ENCODE data around the gene PRPF8. TPM values are rescaled to one million over a fixed set of nuclear protein-coding genes. Genes with fewer than 3 reads are reported as not detected.

Gene PRPF8
- total and polyA plus RNA-seq, 2 experiments from 2014 or later = 72.2 to 93.8 TPM

- Histone ChIP-seq H2AFZ (no peak overlapping the region), H4K20me1 (ENCODE audit: insufficient read depth) (peaks cover 21% of the 10 kb centered on the region; the same call in 1 of the 2 replicates), H3K9me2 (ENCODE audit: insufficient read depth) (no peaks in the 10 kb centered on the region), H3K27ac (0 out of 2 replicates have a peak overlapping the region, but pooled peaks have one; percentile 0), H3K4me3 (peak overlapping the region; percentile 94), H3K4me2 (ENCODE audit: unreplicated experiment) (peak overlapping the region; percentile 81), H3K9me3 (ENCODE audit: low read depth) (no peaks in the 10 kb centered on the region), H3K36me3 (ENCODE audit: low read depth) (peaks cover 30% of the 10 kb centered on the region), H3F3A (ENCODE audit: insufficient read depth) (peaks cover 34% of the 10 kb centered on the region), H3K9ac (peak overlapping the region; percentile 73), H3K79me2 (ENCODE audit: insufficient read depth) (peaks cover 40% of the 10 kb centered on the region), H3K27me3 (replicated peaks; ENCODE audit: insufficient read depth) (no peaks in the 10 kb centered on the region), H3K4me1 (ENCODE audit: insufficient read depth) (peaks cover 33% of the 10 kb centered on the region)
- TF ChIP-seq EZH2 (IDR thresholded peaks at IDR 0.05; ENCODE audit: insufficient read depth, poor library complexity, severe bottlenecking) = no peak
- TF ChIP-seq EZH2phosphoT487 (IDR thresholded peaks at IDR 0.05; ENCODE audit: insufficient read depth, low read depth) = no peak
- DNase-seq = no peak
- WGBS, 2 experiments (ENCODE audit: low coverage in 1 of 2, low lambda C conversion rate in 2 of 2, missing lambda C conversion rate in 2 of 2) = 92 to 93% methylated on average over 8 of the region's 8 CpGs
- in situ Hi-C loops (cut with MboI) = no loop called here
Observed at GRCh38 chr17:1712271-1712670, 27.6 kb upstream of the PRPF8 start.

GRCh38 chr17:1711804-1712203, 27.1 kb upstream of the PRPF8 start:
- WGBS, 2 experiments (ENCODE audit: low coverage in 1 of 2, low lambda C conversion rate in 2 of 2, missing lambda C conversion rate in 2 of 2) = 72 to 73% methylated on average over 4 of the region's 4 CpGs
- Histone ChIP-seq H3K9ac (peak overlapping the region; percentile 73), H3F3A (ENCODE audit: insufficient read depth) (peaks cover 38% of the 10 kb centered on the region), H3K4me2 (ENCODE audit: unreplicated experiment) (peak overlapping the region; percentile 81), H3K27ac (0 out of 2 replicates have a peak overlapping the region, but pooled peaks have one; percentile 0), H3K36me3 (ENCODE audit: low read depth) (peaks cover 30% of the 10 kb centered on the region), H3K4me3 (peak overlapping the region; percentile 94), H2AFZ (no peak overlapping the region), H4K20me1 (ENCODE audit: insufficient read depth) (peaks cover 21% of the 10 kb centered on the region; the same call in 1 of the 2 replicates), H3K4me1 (ENCODE audit: insufficient read depth) (peaks cover 33% of the 10 kb centered on the region), H3K79me2 (ENCODE audit: insufficient read depth) (peaks cover 40% of the 10 kb centered on the region), H3K27me3 (replicated peaks; ENCODE audit: insufficient read depth) (no peaks in the 10 kb centered on the region), H3K9me3 (ENCODE audit: low read depth) (no peaks in the 10 kb centered on the region), H3K9me2 (ENCODE audit: insufficient read depth) (no peaks in the 10 kb centered on the region)
- no peak for TF ChIP-seq EZH2phosphoT487 (IDR thresholded peaks at IDR 0.05; ENCODE audit: insufficient read depth, low read depth)
- no peak for TF ChIP-seq EZH2 (IDR thresholded peaks at IDR 0.05; ENCODE audit: insufficient read depth, poor library complexity, severe bottlenecking)
- in situ Hi-C loops (cut with MboI) = no loop called here
- DNase-seq = peak; percentile 32

- H3K4me1 ChIP-seq (ENCODE audit: insufficient read depth) = peaks cover 33% of the 10 kb centered on the region
- no peaks in the 10 kb centered on the region for H3K9me2 ChIP-seq (ENCODE audit: insufficient read depth)
- H2AFZ ChIP-seq = no peak overlapping the region
- in situ Hi-C loops (cut with MboI) = no loop called here
- H4K20me1 ChIP-seq (ENCODE audit: insufficient read depth) = peaks cover 21% of the 10 kb centered on the region; the same call in 1 of the 2 replicates
- TF ChIP-seq EZH2 (IDR thresholded peaks at IDR 0.05; ENCODE audit: insufficient read depth, poor library complexity, severe bottlenecking) = no peak
- no peak for TF ChIP-seq EZH2phosphoT487 (IDR thresholded peaks at IDR 0.05; ENCODE audit: insufficient read depth, low read depth)
- DNase-seq = peak; percentile 45
- H3F3A ChIP-seq (ENCODE audit: insufficient read depth) = peaks cover 38% of the 10 kb centered on the region
- H3K4me3 ChIP-seq = peak overlapping the region; percentile 66
- peak overlapping the region; percentile 48 for H3K27ac ChIP-seq
- no peaks in the 10 kb centered on the region for H3K27me3 ChIP-seq (replicated peaks; ENCODE audit: insufficient read depth)
- peak overlapping the region; percentile 81 for H3K4me2 ChIP-seq (ENCODE audit: unreplicated experiment)
- peaks cover 40% of the 10 kb centered on the region for H3K79me2 ChIP-seq (ENCODE audit: insufficient read depth)
- WGBS, 2 experiments (ENCODE audit: low coverage in 1 of 2, low lambda C conversion rate in 2 of 2, missing lambda C conversion rate in 2 of 2) = 32 to 33% methylated on average over 14 of the region's 14 CpGs
- no peaks in the 10 kb centered on the region for H3K9me3 ChIP-seq (ENCODE audit: low read depth)
- H3K9ac ChIP-seq = peak overlapping the region; percentile 73
- peaks cover 30% of the 10 kb centered on the region for H3K36me3 ChIP-seq (ENCODE audit: low read depth)
Observed at GRCh38 chr17:1710807-1711553, 26.3 kb upstream of the PRPF8 start.

- peaks cover 33% of the 10 kb centered on the region for H3K4me1 ChIP-seq (ENCODE audit: insufficient read depth)
- peak within 1 kb of the TSS; percentile 81 for H3K4me2 ChIP-seq (ENCODE audit: unreplicated experiment)
- peaks cover 30% of the 10 kb centered on the region for H3K36me3 ChIP-seq (ENCODE audit: low read depth)
- H3K27me3 ChIP-seq (replicated peaks; ENCODE audit: insufficient read depth) = no peaks in the 10 kb centered on the region
- peak within 1 kb of the TSS; percentile 48 for H3K27ac ChIP-seq
- peaks cover 33% of the 10 kb centered on the region for H3K79me2 ChIP-seq (ENCODE audit: insufficient read depth)
- TF ChIP-seq EZH2 (IDR thresholded peaks at IDR 0.05; ENCODE audit: insufficient read depth, poor library complexity, severe bottlenecking) (no peak), EZH2phosphoT487 (IDR thresholded peaks at IDR 0.05; ENCODE audit: insufficient read depth, low read depth) (no peak)
- H3K4me3 ChIP-seq = peak within 1 kb of the TSS; percentile 66
- H3F3A ChIP-seq (ENCODE audit: insufficient read depth) = peaks cover 41% of the 10 kb centered on the region
- peak within 1 kb of the TSS; percentile 22; the same call in 1 of the 2 replicates for H2AFZ ChIP-seq
- in situ Hi-C loops (cut with MboI) = no loop called here
- H3K9me3 ChIP-seq (ENCODE audit: low read depth) = no peaks in the 10 kb centered on the region
- peak; percentile 87 for DNase-seq
- peak within 1 kb of the TSS; percentile 73 for H3K9ac ChIP-seq
- 2% methylated on average over 66 to 70 of the region's 83 CpGs for WGBS, 2 experiments (ENCODE audit: low coverage in 1 of 2, low lambda C conversion rate in 2 of 2, missing lambda C conversion rate in 2 of 2)
- H4K20me1 ChIP-seq (ENCODE audit: insufficient read depth) = peaks cover 21% of the 10 kb centered on the region; the same call in 1 of the 2 replicates
- no peaks in the 10 kb centered on the region for H3K9me2 ChIP-seq (ENCODE audit: insufficient read depth)
Observed at GRCh38 chr17:1709971-1710806, 25.5 kb upstream of the PRPF8 start, which contains the start of gene TLCD2. TSS of gene TLCD2 (minus strand) at chr17:1710377. CDS start at chr17:1710242, 135 bp downstream.

Data from GM23248 (cell line).